ENCODE data around the gene GNA14. TPM values are rescaled to one million over a fixed set of nuclear protein-coding genes. Genes with fewer than 3 reads are reported as not detected.
"Not testable (repeated sequence)": the region's sequence is repeated elsewhere in the genome, so short reads cannot be mapped to it uniquely, and the experiment has no call there.

GNA14 gene
- polyA plus RNA-seq, 3 donors: 0.04 TPM; not detected in 2

DNA sequence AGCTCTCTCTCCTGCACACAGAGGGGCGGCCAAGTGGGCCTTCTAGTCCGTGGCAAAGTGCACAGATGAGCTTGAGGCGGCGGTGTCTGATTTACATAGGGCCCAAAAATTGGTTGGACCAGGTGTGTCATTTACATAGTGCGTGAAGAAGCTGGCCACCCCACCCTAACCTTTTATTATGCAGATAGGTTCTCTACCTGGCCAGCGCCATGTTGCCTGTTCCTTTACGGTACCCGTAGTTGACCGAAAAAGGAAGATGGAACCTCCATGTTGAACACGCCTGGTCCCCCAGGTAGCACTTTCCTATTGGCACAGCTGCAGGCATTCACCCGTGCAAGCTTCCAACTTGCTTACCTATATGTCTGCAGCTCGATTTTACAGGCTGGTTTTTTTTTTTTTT is 61.5 kb downstream of the GNA14 start:
- H2AFZ ChIP-seq (ENCODE audit: insufficient read depth, low read depth, low read length, poor library complexity, severe bottlenecking): no peak overlapping the region
- Mint-ChIP-seq H3K9me3 (no peaks in the 10 kb centered on the region), H3K27ac (no peak overlapping the region), H3K27me3 (ENCODE audit: low read depth in 3 of 3) (peaks cover 2 to 3% (median 3%) of the 10 kb centered on the region in 3 donors), H3K36me3 (no peaks in the 10 kb centered on the region), H3K4me1 (peaks cover 6% of the 10 kb centered on the region), H3K4me3 (no peak overlapping the region)
- no peak for DNase-seq
- H3K9me3 ChIP-seq (replicated peaks in 1 of 2; ENCODE audit: control insufficient read depth in 1 of 2, insufficient read depth in 1 of 2, low read length in 2 of 2): no peaks in the 10 kb centered on the region
- no peaks in the 10 kb centered on the region for H4K20me1 ChIP-seq (ENCODE audit: insufficient read depth, low read length)
- H3K4me1 ChIP-seq (ENCODE audit: control insufficient read depth in 1 of 2, insufficient read depth in 2 of 2, low read length in 2 of 2): no peaks in the 10 kb centered on the region
- no peak overlapping the region for H3K27ac ChIP-seq (ENCODE audit: low read depth in 1 of 2, low read length in 2 of 2)
- intact Hi-C loops (cut with micrococcal nuclease): no loop called here
- H3K4me3 ChIP-seq (replicated peaks in 1 of 3; ENCODE audit: low read depth in 2 of 3, low read length in 3 of 3): no peak overlapping the region
- no peaks in the 10 kb centered on the region for H3K79me2 ChIP-seq (ENCODE audit: insufficient read depth, low read length)
- H3K4me2 ChIP-seq (replicated peaks; ENCODE audit: extremely low read depth, low read length, poor library complexity, severe bottlenecking): no peak overlapping the region
- WGBS (ENCODE audit: insufficient coverage): 98% methylated on average over 9 of the region's 12 CpGs
- H3K27me3 ChIP-seq (ENCODE audit: control insufficient read depth in 2 of 2, insufficient read depth in 2 of 2, low read length in 2 of 2): no peaks in the 10 kb centered on the region
- no peak overlapping the region for H3K9ac ChIP-seq (ENCODE audit: insufficient read depth, low read length, poor library complexity, severe bottlenecking)
- TF ChIP-seq, protein P1, sequence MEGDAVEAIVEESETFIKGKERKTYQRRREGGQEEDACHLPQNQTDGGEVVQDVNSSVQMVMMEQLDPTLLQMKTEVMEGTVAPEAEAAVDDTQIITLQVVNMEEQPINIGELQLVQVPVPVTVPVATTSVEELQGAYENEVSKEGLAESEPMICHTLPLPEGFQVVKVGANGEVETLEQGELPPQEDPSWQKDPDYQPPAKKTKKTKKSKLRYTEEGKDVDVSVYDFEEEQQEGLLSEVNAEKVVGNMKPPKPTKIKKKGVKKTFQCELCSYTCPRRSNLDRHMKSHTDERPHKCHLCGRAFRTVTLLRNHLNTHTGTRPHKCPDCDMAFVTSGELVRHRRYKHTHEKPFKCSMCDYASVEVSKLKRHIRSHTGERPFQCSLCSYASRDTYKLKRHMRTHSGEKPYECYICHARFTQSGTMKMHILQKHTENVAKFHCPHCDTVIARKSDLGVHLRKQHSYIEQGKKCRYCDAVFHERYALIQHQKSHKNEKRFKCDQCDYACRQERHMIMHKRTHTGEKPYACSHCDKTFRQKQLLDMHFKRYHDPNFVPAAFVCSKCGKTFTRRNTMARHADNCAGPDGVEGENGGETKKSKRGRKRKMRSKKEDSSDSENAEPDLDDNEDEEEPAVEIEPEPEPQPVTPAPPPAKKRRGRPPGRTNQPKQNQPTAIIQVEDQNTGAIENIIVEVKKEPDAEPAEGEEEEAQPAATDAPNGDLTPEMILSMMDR (IDR thresholded peaks at IDR 0.05): no peak
- no peaks in the 10 kb centered on the region for H3K36me3 ChIP-seq (replicated peaks in 1 of 2; ENCODE audit: control insufficient read depth in 1 of 2, insufficient read depth in 2 of 2, low read length in 2 of 2)

DNA sequence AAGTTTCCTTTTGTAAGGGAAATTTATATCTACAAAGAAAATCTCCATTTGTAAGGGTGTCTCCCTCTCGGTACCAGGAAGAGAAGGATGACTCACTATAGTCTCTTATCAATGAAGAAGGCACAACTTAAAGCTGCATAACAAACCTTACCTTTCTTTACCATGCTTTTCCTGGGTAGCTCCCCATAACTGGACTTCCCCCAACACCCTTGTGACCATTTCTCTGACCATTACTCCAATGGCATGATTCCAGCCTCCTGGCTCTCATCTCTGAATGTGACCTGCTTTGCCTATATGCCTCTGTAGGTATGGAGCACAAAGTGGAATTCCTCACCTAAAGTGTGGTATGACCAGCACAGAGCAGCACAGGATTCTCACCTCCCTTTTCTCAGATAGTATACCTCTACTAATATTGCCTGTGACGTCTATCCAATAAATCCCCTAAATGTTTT is 62.8 kb downstream of the GNA14 start:
- intact Hi-C loops (cut with micrococcal nuclease): no loop called here
- TF ChIP-seq, protein P1 (IDR thresholded peaks at IDR 0.05): no peak

GRCh38 chr9:77584927-77585326 is 63.2 kb downstream of the GNA14 start:
- H3K36me3 Mint-ChIP-seq; H3K4me1 Mint-ChIP-seq; H2AFZ ChIP-seq (ENCODE audit: insufficient read depth, low read depth, low read length, poor library complexity, severe bottlenecking); H3K4me3 ChIP-seq (replicated peaks in 1 of 3; ENCODE audit: low read depth in 2 of 3, low read length in 3 of 3); H3K27me3 ChIP-seq (ENCODE audit: control insufficient read depth in 2 of 2, insufficient read depth in 2 of 2, low read length in 2 of 2); H3K36me3 ChIP-seq (replicated peaks in 1 of 2; ENCODE audit: control insufficient read depth in 1 of 2, insufficient read depth in 2 of 2, low read length in 2 of 2); DNase-seq; H3K4me1 ChIP-seq (ENCODE audit: control insufficient read depth in 1 of 2, insufficient read depth in 2 of 2, low read length in 2 of 2); H3K9me3 Mint-ChIP-seq; H3K4me2 ChIP-seq (replicated peaks; ENCODE audit: extremely low read depth, low read length, poor library complexity, severe bottlenecking); H4K20me1 ChIP-seq (ENCODE audit: insufficient read depth, low read length); H3K27ac Mint-ChIP-seq; H3K27me3 Mint-ChIP-seq (ENCODE audit: low read depth in 3 of 3); H3K9me3 ChIP-seq (replicated peaks in 1 of 2; ENCODE audit: control insufficient read depth in 1 of 2, insufficient read depth in 1 of 2, low read length in 2 of 2); H3K79me2 ChIP-seq (ENCODE audit: insufficient read depth, low read length); H3K4me3 Mint-ChIP-seq; H3K27ac ChIP-seq (ENCODE audit: low read depth in 1 of 2, low read length in 2 of 2); H3K9ac ChIP-seq (ENCODE audit: insufficient read depth, low read length, poor library complexity, severe bottlenecking); intact Hi-C loops (cut with micrococcal nuclease): not testable (repeated sequence)
- WGBS (ENCODE audit: insufficient coverage): 83% methylated on average over 1 of the region's 4 CpGs

More for the DNA sequence above, 62.8 kb downstream of the GNA14 start:
- H3K4me1 Mint-ChIP-seq: peaks cover 6% of the 10 kb centered on the region
- H3K4me3 ChIP-seq (replicated peaks in 1 of 3; ENCODE audit: low read depth in 2 of 3, low read length in 3 of 3): no peak overlapping the region
- H2AFZ ChIP-seq (ENCODE audit: insufficient read depth, low read depth, low read length, poor library complexity, severe bottlenecking): no peak overlapping the region
- WGBS (ENCODE audit: insufficient coverage): 83% methylated on average over 1 of the region's 2 CpGs
- no peak overlapping the region for H3K4me3 Mint-ChIP-seq
- peaks cover 0 to 3% (median 0%) of the 10 kb centered on the region in 7 donors for H3K9me3 Mint-ChIP-seq
- no peaks in the 10 kb centered on the region for H3K4me1 ChIP-seq (ENCODE audit: control insufficient read depth in 1 of 2, insufficient read depth in 2 of 2, low read length in 2 of 2)
- H3K79me2 ChIP-seq (ENCODE audit: insufficient read depth, low read length): no peaks in the 10 kb centered on the region
- no peak overlapping the region for H3K9ac ChIP-seq (ENCODE audit: insufficient read depth, low read length, poor library complexity, severe bottlenecking)
- no peaks in the 10 kb centered on the region for H3K36me3 ChIP-seq (replicated peaks in 1 of 2; ENCODE audit: control insufficient read depth in 1 of 2, insufficient read depth in 2 of 2, low read length in 2 of 2)
- no peaks in the 10 kb centered on the region for H4K20me1 ChIP-seq (ENCODE audit: insufficient read depth, low read length)
- no peak for DNase-seq
- peaks cover 2 to 3% (median 2%) of the 10 kb centered on the region in 3 donors for H3K27me3 Mint-ChIP-seq (ENCODE audit: low read depth in 3 of 3)
- no peak overlapping the region for H3K4me2 ChIP-seq (replicated peaks; ENCODE audit: extremely low read depth, low read length, poor library complexity, severe bottlenecking)
- no peak overlapping the region for H3K27ac Mint-ChIP-seq
- H3K9me3 ChIP-seq (replicated peaks in 1 of 2; ENCODE audit: control insufficient read depth in 1 of 2, insufficient read depth in 1 of 2, low read length in 2 of 2): no peaks in the 10 kb centered on the region
- no peak overlapping the region for H3K27ac ChIP-seq (ENCODE audit: low read depth in 1 of 2, low read length in 2 of 2)
- H3K27me3 ChIP-seq (ENCODE audit: control insufficient read depth in 2 of 2, insufficient read depth in 2 of 2, low read length in 2 of 2): no peaks in the 10 kb centered on the region
- H3K36me3 Mint-ChIP-seq: no peaks in the 10 kb centered on the region
